ENCODE measurements around the gene NRDC. TPM values are rescaled to one million over a fixed set of nuclear protein-coding genes. Genes with fewer than 3 reads are reported as not detected.

Gene NRDC
- total RNA-seq, 1 donor from 2014 or later, result 177 TPM

DNA sequence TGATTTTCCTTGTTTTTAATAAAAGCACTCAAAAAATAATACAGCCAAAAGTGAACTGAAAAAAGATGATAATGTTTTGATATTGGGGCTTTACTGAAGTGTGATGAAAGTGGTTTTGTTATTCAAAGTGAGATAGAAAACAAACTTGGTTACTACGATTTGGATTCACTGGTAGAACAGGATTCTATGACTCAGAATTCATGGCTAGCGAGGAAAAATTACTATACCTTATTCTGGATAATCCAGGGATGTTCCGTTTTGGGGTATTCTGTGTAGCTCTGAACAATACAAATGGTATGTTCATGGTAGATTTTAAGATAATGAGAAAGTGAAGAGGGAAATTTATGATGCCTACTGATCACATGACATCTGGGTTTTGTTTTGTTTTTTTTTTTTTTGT lies 117.7 kb downstream of the NRDC start:
- H3K9me3 Mint-ChIP-seq, result no peaks in the 10 kb centered on the region
- intact Hi-C loops (cut with micrococcal nuclease), result loop anchor here (10.0 kb wide), 1 partner anchor 316 kb away; no protein-coding TSS in a partner anchor

DNA sequence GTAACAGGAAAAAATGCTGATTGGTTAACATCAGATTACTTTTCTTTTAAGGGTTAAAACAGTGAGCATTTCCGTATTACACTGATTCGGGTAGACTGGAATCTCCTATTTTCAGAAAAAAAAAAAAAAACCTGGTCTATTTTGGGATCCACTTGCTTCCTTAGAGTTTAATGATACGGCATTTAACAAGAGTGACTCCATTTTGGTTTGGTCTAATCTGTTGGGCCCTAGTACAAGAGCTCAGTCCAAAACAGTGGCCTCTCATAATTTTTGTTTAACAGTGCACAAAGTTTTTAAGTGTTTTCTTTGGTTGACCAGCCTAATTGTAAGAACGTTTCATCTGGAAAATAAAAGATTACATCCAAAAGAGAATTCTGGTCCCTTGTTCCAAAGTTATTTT lies 120.2 kb downstream of the NRDC start:
- Mint-ChIP-seq H3K27me3 (ENCODE audit: insufficient read depth) (no peaks in the 10 kb centered on the region), H3K36me3 (ENCODE audit: low read depth) (peaks cover 25% of the 10 kb centered on the region)
- intact Hi-C loops (cut with micrococcal nuclease), result no loop called here

More for the DNA sequence above, 117.7 kb downstream of the NRDC start:
- H3K36me3 Mint-ChIP-seq (ENCODE audit: low read depth), result peaks cover 19% of the 10 kb centered on the region
- no peak overlapping the region for H3K4me3 Mint-ChIP-seq
- H3K27me3 Mint-ChIP-seq (ENCODE audit: insufficient read depth), result no peaks in the 10 kb centered on the region
- peaks cover 12% of the 10 kb centered on the region for H3K4me1 Mint-ChIP-seq (ENCODE audit: low read depth)
- no peak for DNase-seq (ENCODE audit: low spot score)
- no peak overlapping the region for H3K27ac Mint-ChIP-seq

DNA sequence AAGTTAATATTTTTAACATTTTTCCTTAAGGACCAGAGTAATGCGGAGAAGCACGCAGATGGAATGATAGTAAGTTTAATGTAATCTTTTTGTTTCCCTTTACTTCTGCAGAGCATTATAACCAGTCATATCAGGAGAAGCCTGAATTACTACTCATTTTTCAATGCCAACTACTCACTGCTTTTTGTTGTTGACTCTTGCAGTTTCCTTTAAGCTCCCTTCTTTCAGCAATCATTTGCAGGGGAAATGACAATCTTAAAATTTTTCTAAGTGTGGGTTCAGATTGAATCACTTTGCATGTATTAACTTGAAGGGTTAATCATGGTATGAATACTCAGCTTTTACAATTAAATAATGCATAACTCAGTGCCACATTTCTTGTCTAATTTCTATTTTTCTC lies 122.2 kb downstream of the NRDC start:
- H3K27me3 Mint-ChIP-seq (ENCODE audit: insufficient read depth), result no peaks in the 10 kb centered on the region
- peaks cover 18% of the 10 kb centered on the region for H3K4me1 Mint-ChIP-seq (ENCODE audit: low read depth)
- no peak overlapping the region for H3K4me3 Mint-ChIP-seq
- intact Hi-C loops (cut with micrococcal nuclease), result no loop called here
- peaks cover 27% of the 10 kb centered on the region for H3K36me3 Mint-ChIP-seq (ENCODE audit: low read depth)
- H3K9me3 Mint-ChIP-seq, result no peaks in the 10 kb centered on the region
- no peak overlapping the region for H3K27ac Mint-ChIP-seq
- no peak for DNase-seq (ENCODE audit: low spot score)

More for the DNA sequence above, 120.2 kb downstream of the NRDC start:
- H3K4me3 Mint-ChIP-seq, result no peak overlapping the region
- peaks cover 18% of the 10 kb centered on the region for H3K4me1 Mint-ChIP-seq (ENCODE audit: low read depth)
- DNase-seq (ENCODE audit: low spot score), result no peak
- no peaks in the 10 kb centered on the region for H3K9me3 Mint-ChIP-seq
- no peak overlapping the region for H3K27ac Mint-ChIP-seq

DNA sequence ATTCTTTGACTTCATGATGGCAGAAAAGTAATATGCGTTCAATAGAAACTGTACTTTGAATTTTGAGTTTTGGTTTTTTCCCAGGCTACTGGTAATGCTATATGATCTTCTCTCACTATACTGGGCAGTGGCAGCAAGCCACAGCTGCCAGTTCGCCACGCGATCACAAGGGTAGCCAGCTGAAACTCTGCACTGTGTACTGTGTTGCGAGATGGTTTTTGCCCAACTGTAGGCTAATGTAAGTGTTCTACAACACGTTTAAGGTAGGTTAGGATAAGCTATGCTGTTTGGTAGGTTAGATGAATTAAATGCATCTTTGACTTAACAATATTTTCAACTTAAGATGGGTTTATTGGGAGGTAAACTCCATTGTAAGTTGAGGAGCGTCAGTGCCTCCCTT lies 123.1 kb downstream of the NRDC start:
- H3K4me3 Mint-ChIP-seq, result no peak overlapping the region
- no peak for DNase-seq (ENCODE audit: low spot score)
- no peak overlapping the region for H3K27ac Mint-ChIP-seq
- H3K36me3 Mint-ChIP-seq (ENCODE audit: low read depth), result peaks cover 29% of the 10 kb centered on the region
- H3K4me1 Mint-ChIP-seq (ENCODE audit: low read depth), result peaks cover 11% of the 10 kb centered on the region
- H3K9me3 Mint-ChIP-seq, result no peaks in the 10 kb centered on the region
- intact Hi-C loops (cut with micrococcal nuclease), result no loop called here
- no peaks in the 10 kb centered on the region for H3K27me3 Mint-ChIP-seq (ENCODE audit: insufficient read depth)

DNA sequence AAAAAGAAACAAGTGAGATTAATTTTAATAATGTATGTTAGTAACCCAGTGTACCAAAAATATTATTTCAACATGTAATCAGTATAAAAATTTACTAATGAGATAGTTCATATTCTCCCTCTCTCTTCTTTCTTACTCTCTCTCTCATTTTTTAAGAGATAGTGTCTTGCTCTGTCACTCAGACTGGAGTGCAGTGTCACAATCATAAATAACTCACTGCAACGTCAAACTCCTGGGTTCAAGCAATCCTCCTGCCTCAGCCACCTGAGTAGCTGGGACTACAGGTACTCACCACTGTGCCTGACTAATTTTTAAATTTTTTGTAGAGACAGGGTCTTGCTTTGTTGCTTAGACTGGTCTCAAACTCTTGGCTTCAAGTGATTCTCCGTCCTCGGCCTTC lies 123.9 kb downstream of the NRDC start:
- peaks cover 6% of the 10 kb centered on the region for H3K4me1 Mint-ChIP-seq (ENCODE audit: low read depth)
- DNase-seq (ENCODE audit: low spot score), result no peak
- no peaks in the 10 kb centered on the region for H3K9me3 Mint-ChIP-seq
- no peak overlapping the region for H3K4me3 Mint-ChIP-seq
- H3K27me3 Mint-ChIP-seq (ENCODE audit: insufficient read depth), result no peaks in the 10 kb centered on the region
- no peak overlapping the region for H3K27ac Mint-ChIP-seq
- intact Hi-C loops (cut with micrococcal nuclease), result no loop called here
- peaks cover 28% of the 10 kb centered on the region for H3K36me3 Mint-ChIP-seq (ENCODE audit: low read depth)

DNA sequence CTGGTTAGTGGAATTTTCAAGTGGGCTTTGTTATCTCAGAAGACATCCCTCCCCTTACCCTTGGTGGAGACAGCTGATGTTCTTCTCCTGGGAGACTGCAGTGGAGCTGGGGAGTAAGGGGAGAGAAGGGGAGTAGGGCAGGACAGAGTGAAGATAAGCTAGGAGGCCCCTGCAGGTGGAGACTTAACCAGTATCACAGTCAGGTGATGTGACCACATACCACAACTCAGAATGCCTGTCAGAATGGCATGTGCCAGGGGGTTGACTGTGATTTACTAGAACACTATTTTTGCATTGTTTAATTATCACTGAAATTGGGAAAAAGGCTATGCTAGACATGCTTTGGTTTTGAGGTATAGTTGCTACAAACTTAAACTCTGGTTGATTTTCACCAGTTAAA lies 124.6 kb downstream of the NRDC start:
- DNase-seq (ENCODE audit: low spot score), result no peak
- Mint-ChIP-seq H3K27me3 (ENCODE audit: insufficient read depth) (no peaks in the 10 kb centered on the region), H3K36me3 (ENCODE audit: low read depth) (peaks cover 28% of the 10 kb centered on the region), H3K9me3 (no peaks in the 10 kb centered on the region), H3K4me3 (no peak overlapping the region), H3K27ac (no peak overlapping the region), H3K4me1 (ENCODE audit: low read depth) (peaks cover 6% of the 10 kb centered on the region)
- intact Hi-C loops (cut with micrococcal nuclease), result no loop called here

DNA sequence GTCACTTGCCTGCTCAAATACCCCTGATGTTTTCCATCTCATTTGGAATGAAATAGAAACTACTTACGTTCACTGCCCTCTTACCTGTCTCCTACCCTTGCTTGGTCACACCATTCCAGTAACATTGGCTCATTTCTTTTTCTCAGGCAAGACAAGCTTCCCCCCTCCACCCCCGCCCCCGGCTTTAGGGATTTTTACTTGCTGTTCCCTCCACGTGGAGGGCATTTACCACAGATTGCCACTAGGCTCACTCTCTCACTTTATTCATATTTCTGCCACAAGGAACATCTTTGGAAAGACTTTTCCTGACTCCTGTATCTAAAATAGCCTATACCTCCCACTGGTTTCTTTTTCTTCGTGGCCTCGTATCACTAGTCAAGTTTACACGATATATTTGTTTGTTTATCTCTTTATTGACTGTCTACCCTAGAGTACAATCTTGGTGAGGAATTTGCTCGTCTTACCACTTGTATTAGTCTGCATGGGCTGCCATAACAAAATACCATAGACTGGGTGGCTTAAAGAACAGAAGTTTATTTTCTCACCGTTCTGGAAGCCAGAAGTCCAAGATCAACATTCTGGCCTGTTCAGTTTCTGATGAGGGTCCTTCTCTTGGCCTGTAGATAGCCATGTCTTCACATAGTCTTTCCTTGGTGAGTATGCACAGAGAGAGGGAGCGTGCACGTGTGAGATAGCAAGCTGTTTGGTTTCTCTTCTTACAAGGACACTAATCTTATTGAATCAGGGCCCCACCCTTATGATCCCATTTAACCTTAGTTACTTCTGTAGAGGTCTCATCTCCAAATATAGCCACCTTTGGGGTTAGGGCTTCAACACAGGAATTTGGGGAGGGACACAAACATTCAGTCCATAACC lies 126.2 kb downstream of the NRDC start:
- no peaks in the 10 kb centered on the region for H3K27me3 Mint-ChIP-seq (ENCODE audit: insufficient read depth)
- intact Hi-C loops (cut with micrococcal nuclease), result no loop called here
- no peak overlapping the region for H3K27ac Mint-ChIP-seq
- no peak overlapping the region for H3K4me3 Mint-ChIP-seq
- H3K9me3 Mint-ChIP-seq, result no peaks in the 10 kb centered on the region
- peaks cover 29% of the 10 kb centered on the region for H3K36me3 Mint-ChIP-seq (ENCODE audit: low read depth)
- peaks cover 6% of the 10 kb centered on the region for H3K4me1 Mint-ChIP-seq (ENCODE audit: low read depth)
- no peak for DNase-seq (ENCODE audit: low spot score)

DNA sequence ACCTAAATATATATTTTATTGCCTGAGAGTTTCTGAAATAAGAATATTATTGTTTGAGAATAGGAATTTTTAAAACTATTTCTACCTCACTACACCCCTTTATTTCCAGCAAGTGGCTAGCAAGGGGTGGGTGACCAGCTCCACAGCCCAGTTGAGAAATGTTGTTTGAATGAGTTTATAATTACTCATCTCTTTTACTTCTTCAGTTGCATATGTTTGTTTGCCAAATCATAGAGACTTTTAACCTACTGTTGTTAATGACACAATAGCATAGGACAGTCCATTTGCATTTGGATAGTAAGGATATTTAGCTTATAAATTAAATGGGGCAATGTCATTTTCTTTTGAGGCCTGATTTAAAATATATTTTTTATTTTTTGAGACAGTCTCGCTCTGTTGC lies 127.8 kb downstream of the NRDC start:
- no peak overlapping the region for H3K27ac Mint-ChIP-seq
- H3K27me3 Mint-ChIP-seq (ENCODE audit: insufficient read depth), result no peaks in the 10 kb centered on the region
- H3K4me1 Mint-ChIP-seq (ENCODE audit: low read depth), result peaks cover 6% of the 10 kb centered on the region
- no peaks in the 10 kb centered on the region for H3K9me3 Mint-ChIP-seq
- peaks cover 31% of the 10 kb centered on the region for H3K36me3 Mint-ChIP-seq (ENCODE audit: low read depth)
- H3K4me3 Mint-ChIP-seq, result no peak overlapping the region
- intact Hi-C loops (cut with micrococcal nuclease), result no loop called here
- no peak for DNase-seq (ENCODE audit: low spot score)

DNA sequence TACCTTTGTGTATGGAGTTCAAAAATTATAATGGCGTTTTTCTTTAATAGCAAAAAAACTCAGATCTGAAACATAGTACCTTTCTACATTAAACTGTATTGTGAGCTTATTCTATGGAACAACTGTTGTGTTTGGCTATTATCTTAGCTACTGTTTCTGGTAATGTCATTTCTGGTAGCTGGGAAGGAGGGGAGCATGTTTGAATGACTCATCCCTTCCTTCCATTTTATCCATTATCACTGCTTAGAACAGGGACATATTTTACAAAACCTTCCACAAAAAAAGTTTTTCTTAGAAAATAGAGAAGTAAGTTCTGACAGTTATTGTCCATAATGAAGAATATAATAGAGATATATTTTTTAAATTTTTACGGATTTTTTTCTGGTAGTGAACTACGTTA lies 128.3 kb downstream of the NRDC start:
- DNase-seq (ENCODE audit: low spot score), result no peak
- no peak overlapping the region for H3K27ac Mint-ChIP-seq
- H3K36me3 Mint-ChIP-seq (ENCODE audit: low read depth), result peaks cover 29% of the 10 kb centered on the region
- intact Hi-C loops (cut with micrococcal nuclease), result no loop called here
- H3K4me3 Mint-ChIP-seq, result no peak overlapping the region
- peaks cover 6% of the 10 kb centered on the region for H3K4me1 Mint-ChIP-seq (ENCODE audit: low read depth)
- H3K9me3 Mint-ChIP-seq, result no peaks in the 10 kb centered on the region
- no peaks in the 10 kb centered on the region for H3K27me3 Mint-ChIP-seq (ENCODE audit: insufficient read depth)

DNA sequence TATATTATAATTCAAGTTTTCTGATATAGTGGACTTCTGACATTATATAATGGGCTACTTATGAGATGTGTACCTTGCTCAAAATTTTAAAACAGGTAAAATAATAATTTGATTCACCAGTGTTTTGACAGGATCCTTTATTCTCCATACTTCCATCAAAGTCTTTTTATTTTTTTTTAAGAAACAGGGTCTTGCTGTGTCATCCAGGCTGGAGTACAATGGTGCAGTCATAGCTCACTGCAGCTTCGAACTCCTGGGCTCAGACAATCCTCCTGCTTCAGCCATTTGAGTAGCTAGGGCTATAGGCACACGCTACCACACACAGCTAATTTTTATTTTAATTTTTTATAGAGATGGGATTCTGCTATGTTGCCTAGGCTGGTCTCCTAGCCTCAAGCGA lies 129.4 kb downstream of the NRDC start:
- Mint-ChIP-seq H3K27me3 (ENCODE audit: insufficient read depth) (no peaks in the 10 kb centered on the region), H3K4me3 (no peak overlapping the region), H3K27ac (no peak overlapping the region), H3K36me3 (ENCODE audit: low read depth) (peaks cover 28% of the 10 kb centered on the region), H3K4me1 (ENCODE audit: low read depth) (peaks cover 15% of the 10 kb centered on the region), H3K9me3 (no peaks in the 10 kb centered on the region)
- no peak for DNase-seq (ENCODE audit: low spot score)
- intact Hi-C loops (cut with micrococcal nuclease), result no loop called here

DNA sequence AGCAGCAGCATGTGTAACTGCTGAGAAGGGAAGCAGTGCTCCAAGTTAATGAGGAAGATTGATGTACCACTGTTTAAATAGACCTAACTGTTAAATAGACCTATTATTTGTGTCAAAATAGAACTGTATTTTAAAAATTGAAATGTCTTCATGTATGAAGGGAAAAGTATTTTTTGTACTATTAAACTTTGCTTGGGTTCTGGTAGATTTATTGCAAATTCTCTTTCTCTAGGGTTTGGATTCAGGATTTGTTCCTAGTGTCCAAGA lies 133.3 kb downstream of the NRDC start:
- Mint-ChIP-seq H3K4me1 (ENCODE audit: low read depth) (peaks cover 14% of the 10 kb centered on the region), H3K27ac (no peak overlapping the region), H3K4me3 (no peak overlapping the region), H3K9me3 (no peaks in the 10 kb centered on the region), H3K36me3 (ENCODE audit: low read depth) (peaks cover 15% of the 10 kb centered on the region), H3K27me3 (ENCODE audit: insufficient read depth) (no peaks in the 10 kb centered on the region)
- intact Hi-C loops (cut with micrococcal nuclease), result no loop called here
- DNase-seq (ENCODE audit: low spot score), result no peak

DNA sequence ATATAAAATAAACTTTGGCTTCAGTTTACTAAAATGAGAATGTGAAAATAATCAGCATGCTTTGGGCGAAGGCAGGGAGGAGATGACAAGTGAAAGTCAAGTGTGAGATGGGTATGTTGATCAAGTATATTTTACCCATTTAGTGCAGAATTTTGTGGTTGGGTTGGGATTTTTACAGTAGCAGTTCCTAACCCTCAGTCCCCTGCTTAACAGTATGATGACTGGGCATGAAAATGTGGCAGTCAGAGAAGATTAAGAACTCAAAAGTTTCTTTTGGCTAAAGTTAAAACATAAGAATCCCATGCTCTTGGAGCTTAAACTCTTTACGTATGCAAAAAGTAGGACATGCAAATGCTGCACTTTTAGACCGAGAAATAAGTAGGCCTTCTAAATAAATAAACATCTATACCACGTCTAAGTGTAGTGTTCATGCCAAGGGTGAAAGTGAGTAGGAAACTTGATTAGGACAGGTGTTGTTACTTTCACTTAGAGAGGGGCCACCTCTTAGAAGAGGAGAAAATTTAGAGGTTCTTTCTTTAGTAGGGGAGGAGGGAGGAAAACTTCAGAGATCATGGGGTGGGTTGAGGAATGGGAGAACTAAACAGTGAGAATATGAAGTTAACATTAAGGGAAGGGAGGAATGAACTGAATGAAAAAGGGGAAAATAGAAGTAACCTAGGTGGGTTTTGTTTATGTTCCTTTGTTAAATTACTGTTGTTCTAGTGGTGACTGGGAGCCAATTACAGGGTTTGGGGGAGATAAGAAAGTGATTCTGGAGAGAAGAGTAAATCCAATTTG lies 133.8 kb downstream of the NRDC start:
- intact Hi-C loops (cut with micrococcal nuclease), result no loop called here
- H3K4me3 Mint-ChIP-seq, result no peak overlapping the region
- no peaks in the 10 kb centered on the region for H3K27me3 Mint-ChIP-seq (ENCODE audit: insufficient read depth)
- peaks cover 14% of the 10 kb centered on the region for H3K4me1 Mint-ChIP-seq (ENCODE audit: low read depth)
- no peaks in the 10 kb centered on the region for H3K9me3 Mint-ChIP-seq
- DNase-seq (ENCODE audit: low spot score), result no peak
- H3K27ac Mint-ChIP-seq, result no peak overlapping the region
- peaks cover 18% of the 10 kb centered on the region for H3K36me3 Mint-ChIP-seq (ENCODE audit: low read depth)

DNA sequence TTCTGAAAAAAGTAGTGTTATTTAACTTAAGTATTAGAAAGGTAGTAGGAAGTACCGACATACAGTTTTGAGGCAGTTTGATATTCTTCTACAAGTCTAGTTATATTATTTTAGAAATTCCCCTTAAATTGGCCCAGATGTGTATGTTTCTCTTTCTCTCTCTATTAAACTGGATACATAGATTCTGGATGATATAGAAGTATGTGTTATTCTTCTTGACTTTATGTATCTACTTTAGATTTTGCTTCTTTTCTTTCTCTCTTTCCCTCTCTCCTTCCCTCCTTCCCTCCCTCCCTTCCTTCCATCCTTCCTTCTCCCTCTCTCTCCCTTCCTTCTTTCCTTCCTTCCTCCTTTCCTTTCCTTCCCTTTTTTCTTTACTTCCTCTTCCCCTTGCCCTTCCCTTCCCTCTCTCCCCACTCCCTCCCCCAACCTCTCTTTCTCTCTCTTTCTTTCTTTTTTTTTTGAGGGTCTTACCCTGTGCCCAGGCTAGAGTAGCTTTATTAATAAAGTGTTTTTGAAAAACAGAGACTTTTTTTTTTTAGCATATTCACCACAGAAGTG lies 137.3 kb downstream of the NRDC start:
- Mint-ChIP-seq H3K36me3 (ENCODE audit: low read depth) (peaks cover 11% of the 10 kb centered on the region), H3K27ac (no peak overlapping the region), H3K4me1 (ENCODE audit: low read depth) (peaks cover 21% of the 10 kb centered on the region), H3K4me3 (no peak overlapping the region), H3K9me3 (no peaks in the 10 kb centered on the region), H3K27me3 (ENCODE audit: insufficient read depth) (no peaks in the 10 kb centered on the region)
- intact Hi-C loops (cut with micrococcal nuclease), result no loop called here
- no peak for DNase-seq (ENCODE audit: low spot score)

Measured in activated T-helper 1 cell treated with anti-CD3 and anti-CD28 coated beads, Interleukin-12 subunit alpha, Interleukin-12 subunit beta, Interleukin-2, Interleukin-4 antibody, amounts not matched to agents 30 ng/mL and 10 ng/mL and 1 ng/mL, durations not matched to agents 14 hours and 24 hours and 36 hours (primary cell).